Measurements from ENCODE around the gene MYOF. TPM values are rescaled to one million over a fixed set of nuclear protein-coding genes. Genes with fewer than 3 reads are reported as not detected.
"Not testable (repeated sequence)": the region's sequence is repeated elsewhere in the genome, so short reads cannot be mapped to it uniquely, and the experiment has no call there.

Gene MYOF
- total RNA-seq, 2 donors from 2014 or later: 106 to 110 TPM

- ATAC-seq: no peak
- intact Hi-C loops (cut with DNase I, micrococcal nuclease): no loop called here
- no peak for DNase-seq
Measured at GRCh38 chr10:93337309-93337721, 144.8 kb downstream of the MYOF start.

GRCh38 chr10:93336678-93337077 lies 145.5 kb downstream of the MYOF start:
- intact Hi-C loops (cut with DNase I, micrococcal nuclease): no loop called here
- no peak for DNase-seq
- ATAC-seq: no peak

GRCh38 chr10:93336110-93336509 lies 146.0 kb downstream of the MYOF start:
- intact Hi-C loops (cut with DNase I, micrococcal nuclease): no loop called here
- DNase-seq (no peak), ATAC-seq (no peak)

GRCh38 chr10:93334901-93335327 lies 147.2 kb downstream of the MYOF start:
- ATAC-seq (no peak), DNase-seq (no peak)
- intact Hi-C loops (cut with DNase I, micrococcal nuclease): no loop called here

GRCh38 chr10:93334181-93334580 lies 148.0 kb downstream of the MYOF start:
- DNase-seq (no peak), ATAC-seq (no peak)
- intact Hi-C loops (cut with DNase I, micrococcal nuclease): no loop called here

GRCh38 chr10:93333278-93333978 lies 148.7 kb downstream of the MYOF start:
- DNase-seq (no peak), ATAC-seq (no peak)
- intact Hi-C loops (cut with DNase I, micrococcal nuclease): no loop called here

GRCh38 chr10:93330824-93331223 lies 151.3 kb downstream of the MYOF start:
- no peak for ATAC-seq
- intact Hi-C loops (cut with DNase I, micrococcal nuclease): no loop called here
- no peak for DNase-seq

GRCh38 chr10:93319896-93320295 lies 162.2 kb downstream of the MYOF start:
- intact Hi-C loops (cut with DNase I, micrococcal nuclease): no loop called here
- ATAC-seq (no peak), DNase-seq (no peak)

GRCh38 chr10:93319096-93319495 lies 163.0 kb downstream of the MYOF start:
- intact Hi-C loops (cut with DNase I, micrococcal nuclease): no loop called here
- no peak for DNase-seq
- no peak for ATAC-seq

GRCh38 chr10:93315246-93315645 lies 166.9 kb downstream of the MYOF start:
- ATAC-seq (no peak), DNase-seq (no peak)
- intact Hi-C loops (cut with DNase I, micrococcal nuclease): no loop called here

GRCh38 chr10:93314656-93315055 lies 167.5 kb downstream of the MYOF start:
- intact Hi-C loops (cut with DNase I, micrococcal nuclease); ATAC-seq; DNase-seq: not testable (repeated sequence)

- no peak for DNase-seq
- intact Hi-C loops (cut with DNase I, micrococcal nuclease): no loop called here
- ATAC-seq: no peak
Measured at GRCh38 chr10:93313798-93314197, 168.3 kb downstream of the MYOF start.

- intact Hi-C loops (cut with DNase I, micrococcal nuclease): no loop called here
- no peak for ATAC-seq
- DNase-seq: no peak
Measured at GRCh38 chr10:93309062-93309461, 173.1 kb downstream of the MYOF start.

- intact Hi-C loops (cut with DNase I, micrococcal nuclease): no loop called here
- DNase-seq: no peak
- ATAC-seq: no peak
Measured at GRCh38 chr10:93305122-93305521, 177.0 kb downstream of the MYOF start.

- no peak for ATAC-seq
- no peak for DNase-seq
- intact Hi-C loops (cut with DNase I, micrococcal nuclease): no loop called here
Measured at GRCh38 chr10:93300981-93301380, 181.2 kb downstream of the MYOF start.

- ATAC-seq: no peak
- intact Hi-C loops (cut with DNase I, micrococcal nuclease): no loop called here
- no peak for DNase-seq
Measured at GRCh38 chr10:93300288-93300917, 181.7 kb downstream of the MYOF start.

GRCh38 chr10:93299606-93300287 lies 182.4 kb downstream of the MYOF start:
- intact Hi-C loops (cut with DNase I, micrococcal nuclease): no loop called here
- no peak for ATAC-seq
- DNase-seq: no peak

GRCh38 chr10:93299195-93299594 lies 182.9 kb downstream of the MYOF start:
- DNase-seq (no peak), ATAC-seq (no peak)
- intact Hi-C loops (cut with DNase I, micrococcal nuclease): no loop called here

GRCh38 chr10:93296151-93296550 lies 186.0 kb downstream of the MYOF start:
- DNase-seq: no peak
- intact Hi-C loops (cut with DNase I, micrococcal nuclease): no loop called here
- ATAC-seq: no peak

- no peak for DNase-seq
- intact Hi-C loops (cut with DNase I, micrococcal nuclease): no loop called here
- no peak for ATAC-seq
Measured at GRCh38 chr10:93293999-93294398, 188.1 kb downstream of the MYOF start.

Measured in left colon (tissue), 2 donors.